ENCODE results near the gene EPHB4.
A peak's percentile ranks its signal among the peaks of the same experiment; 100 is the strongest.
"Not testable (repeated sequence)": the region's sequence is repeated elsewhere in the genome, so short reads cannot be mapped to it uniquely, and the experiment has no call there.

The EPHB4 gene

GRCh38 chr7:100855515-100855914 lies 28.2 kb upstream of the EPHB4 start:
- in situ Hi-C loops (cut with MboI; ENCODE audit: low pct_unique_long_range_greater_than_20kb, low sequenced_read_pairs), result no loop called here
- DNase-seq, result no peak

- in situ Hi-C loops (cut with MboI; ENCODE audit: low pct_unique_long_range_greater_than_20kb, low sequenced_read_pairs); DNase-seq: not testable (repeated sequence)
Observed at GRCh38 chr7:100854899-100855298, 27.6 kb upstream of the EPHB4 start.

- in situ Hi-C loops (cut with MboI; ENCODE audit: low pct_unique_long_range_greater_than_20kb, low sequenced_read_pairs), result no loop called here
- no peak for DNase-seq
Observed at GRCh38 chr7:100854146-100854895, 27.0 kb upstream of the EPHB4 start.

- in situ Hi-C loops (cut with MboI; ENCODE audit: low pct_unique_long_range_greater_than_20kb, low sequenced_read_pairs), result no loop called here
- peak; percentile 91 for DNase-seq
Observed at GRCh38 chr7:100852048-100852872, 24.9 kb upstream of the EPHB4 start, which contains the start of gene SLC12A9. Gene SLC12A9, plus strand, starts transcription at chr7:100852713. Its CDS starts 1,485 bp downstream, at chr7:100854198.

GRCh38 chr7:100847360-100847759 lies 20.0 kb upstream of the EPHB4 start:
- in situ Hi-C loops (cut with MboI; ENCODE audit: low pct_unique_long_range_greater_than_20kb, low sequenced_read_pairs), result no loop called here
- no peak for DNase-seq

- DNase-seq, result no peak
- in situ Hi-C loops (cut with MboI; ENCODE audit: low pct_unique_long_range_greater_than_20kb, low sequenced_read_pairs), result no loop called here
Observed at GRCh38 chr7:100840470-100841100, 13.3 kb upstream of the EPHB4 start.

- DNase-seq, result no peak
- in situ Hi-C loops (cut with MboI; ENCODE audit: low pct_unique_long_range_greater_than_20kb, low sequenced_read_pairs), result no loop called here
Observed at GRCh38 chr7:100839361-100839760, 12.0 kb upstream of the EPHB4 start.

GRCh38 chr7:100837099-100837836 lies 9.9 kb upstream of the EPHB4 start:
- no peak for DNase-seq
- in situ Hi-C loops (cut with MboI; ENCODE audit: low pct_unique_long_range_greater_than_20kb, low sequenced_read_pairs), result no loop called here

- in situ Hi-C loops (cut with MboI; ENCODE audit: low pct_unique_long_range_greater_than_20kb, low sequenced_read_pairs), result no loop called here
- DNase-seq, result no peak
Observed at GRCh38 chr7:100836812-100837098, 9.4 kb upstream of the EPHB4 start.

- in situ Hi-C loops (cut with MboI; ENCODE audit: low pct_unique_long_range_greater_than_20kb, low sequenced_read_pairs), result no loop called here
- peak; percentile 33 for DNase-seq
Observed at GRCh38 chr7:100835903-100836811, 8.8 kb upstream of the EPHB4 start.

- no peak for DNase-seq
- in situ Hi-C loops (cut with MboI; ENCODE audit: low pct_unique_long_range_greater_than_20kb, low sequenced_read_pairs), result no loop called here
Observed at GRCh38 chr7:100832281-100832633, 4.9 kb upstream of the EPHB4 start.

- in situ Hi-C loops (cut with MboI; ENCODE audit: low pct_unique_long_range_greater_than_20kb, low sequenced_read_pairs), result no loop called here
- no peak for DNase-seq
Observed at GRCh38 chr7:100830396-100830795, 3.1 kb upstream of the EPHB4 start.

GRCh38 chr7:100829150-100829716 lies 1.9 kb upstream of the EPHB4 start:
- no peak for DNase-seq
- in situ Hi-C loops (cut with MboI; ENCODE audit: low pct_unique_long_range_greater_than_20kb, low sequenced_read_pairs), result no loop called here

- in situ Hi-C loops (cut with MboI; ENCODE audit: low pct_unique_long_range_greater_than_20kb, low sequenced_read_pairs), result no loop called here
- DNase-seq, result peak; percentile 26
Observed at GRCh38 chr7:100826514-100827329, 601 bp downstream of the EPHB4 start.

- DNase-seq, result peak; percentile 35
- in situ Hi-C loops (cut with MboI; ENCODE audit: low pct_unique_long_range_greater_than_20kb, low sequenced_read_pairs), result no loop called here
Observed at GRCh38 chr7:100825751-100826513, 1.4 kb downstream of the EPHB4 start.

GRCh38 chr7:100825215-100825671 lies 2.1 kb downstream of the EPHB4 start:
- DNase-seq, result no peak
- in situ Hi-C loops (cut with MboI; ENCODE audit: low pct_unique_long_range_greater_than_20kb, low sequenced_read_pairs), result no loop called here
